Measurements from ENCODE around the gene USP25.
A peak's percentile ranks its signal among the peaks of the same experiment; 100 is the strongest.

The USP25 gene

DNA sequence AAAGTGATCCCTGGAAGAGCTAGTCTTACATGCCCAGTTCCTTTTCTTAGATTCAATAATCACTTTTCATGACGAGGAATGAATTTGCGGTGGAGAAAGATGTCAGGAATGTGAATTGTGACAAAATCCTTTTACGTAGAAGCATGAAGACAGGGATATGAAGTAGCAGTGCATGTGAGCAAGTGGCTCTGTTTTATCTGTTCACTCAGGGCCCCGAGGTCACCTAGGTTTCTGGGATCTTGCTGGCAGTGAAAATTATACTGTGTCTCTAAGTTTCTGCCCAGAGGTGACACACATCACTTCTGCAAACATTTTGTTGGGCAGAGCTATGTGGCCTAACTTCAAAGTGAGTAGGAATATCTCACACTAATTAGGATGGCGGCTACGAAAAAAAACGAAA is 79.3 kb downstream of the USP25 start:
- no peak for DNase-seq

DNA sequence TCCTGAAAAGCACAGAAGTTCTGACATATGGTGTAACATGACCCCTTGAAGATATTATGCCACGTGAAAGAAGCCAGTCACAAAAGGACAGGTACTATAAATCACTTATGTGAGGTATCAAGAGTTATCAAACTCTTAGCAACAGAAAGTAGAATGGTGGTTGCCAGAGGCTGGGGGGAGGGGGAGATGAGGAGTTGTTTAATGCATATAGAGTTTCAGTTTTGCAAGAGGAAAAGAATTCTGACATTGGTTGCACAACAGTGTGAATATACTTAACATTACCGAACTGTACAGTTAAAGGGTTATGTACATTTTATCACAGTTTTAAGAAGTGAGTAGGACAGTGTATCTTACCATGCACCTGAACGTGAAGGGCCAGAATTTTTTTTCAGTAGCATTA is 80.0 kb downstream of the USP25 start:
- no peak for DNase-seq

DNA sequence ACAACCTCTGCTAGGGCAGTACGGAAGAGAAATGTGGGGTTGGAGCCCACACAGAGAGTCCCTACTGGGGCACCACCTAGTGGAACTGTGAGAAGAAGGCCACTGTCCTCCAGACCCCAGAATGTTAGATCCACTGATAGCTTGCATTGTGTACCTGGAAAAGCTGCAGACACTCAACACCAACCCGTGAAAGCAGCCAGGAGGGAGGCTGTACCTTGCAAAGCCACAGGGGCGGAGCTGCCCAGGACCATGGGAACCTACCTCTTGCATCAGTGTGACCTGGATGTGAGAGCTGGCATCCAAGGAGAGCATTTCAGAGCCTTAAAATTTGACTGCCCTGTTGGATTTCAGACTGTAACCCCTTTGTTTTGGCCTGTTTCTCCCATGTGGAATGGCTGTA is 85.5 kb downstream of the USP25 start:
- no peak for DNase-seq

DNA sequence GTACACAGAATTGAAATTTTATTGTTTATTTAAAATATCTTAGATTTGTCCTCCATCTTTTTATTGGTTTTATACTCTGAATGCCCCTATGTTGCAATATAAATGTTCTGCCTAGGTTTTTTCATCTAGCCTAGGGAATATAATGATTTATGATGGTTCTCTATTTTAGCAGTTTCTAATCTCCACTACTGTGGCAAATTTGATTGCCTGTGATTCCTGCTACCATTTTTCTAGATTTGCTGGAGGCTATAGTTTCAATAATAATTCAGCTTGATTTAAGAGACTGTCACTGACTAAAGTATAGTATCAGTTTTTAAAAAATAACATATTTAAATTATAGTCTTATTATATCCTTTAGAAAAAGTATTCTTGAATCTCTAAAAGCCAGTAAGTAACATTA is 90.5 kb downstream of the USP25 start:
- no peak for DNase-seq

DNA sequence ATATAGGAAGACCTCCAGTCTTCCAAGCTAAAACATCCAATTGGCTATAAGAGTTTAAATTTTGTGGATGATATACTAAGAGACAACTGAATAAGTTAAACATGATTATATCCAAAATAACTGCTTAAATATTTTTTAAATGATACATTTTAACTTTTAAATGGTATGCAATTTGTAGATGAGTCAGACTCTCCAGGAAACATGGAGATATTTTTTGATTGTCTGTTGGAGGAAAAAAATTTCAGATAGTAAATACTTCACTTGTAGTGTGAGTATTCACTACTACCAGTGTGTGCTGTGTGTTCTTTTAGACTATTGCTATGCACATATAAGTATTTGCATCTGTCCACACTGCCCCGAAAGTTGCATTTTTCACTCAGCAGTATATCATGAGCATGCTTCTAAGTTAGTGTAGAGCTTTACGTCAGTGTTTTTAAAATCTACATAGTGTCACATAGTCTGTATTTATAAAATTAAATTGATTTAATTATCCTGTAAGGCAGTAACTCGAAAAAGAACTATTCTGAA is 91.1 kb downstream of the USP25 start:
- no peak for DNase-seq

DNA sequence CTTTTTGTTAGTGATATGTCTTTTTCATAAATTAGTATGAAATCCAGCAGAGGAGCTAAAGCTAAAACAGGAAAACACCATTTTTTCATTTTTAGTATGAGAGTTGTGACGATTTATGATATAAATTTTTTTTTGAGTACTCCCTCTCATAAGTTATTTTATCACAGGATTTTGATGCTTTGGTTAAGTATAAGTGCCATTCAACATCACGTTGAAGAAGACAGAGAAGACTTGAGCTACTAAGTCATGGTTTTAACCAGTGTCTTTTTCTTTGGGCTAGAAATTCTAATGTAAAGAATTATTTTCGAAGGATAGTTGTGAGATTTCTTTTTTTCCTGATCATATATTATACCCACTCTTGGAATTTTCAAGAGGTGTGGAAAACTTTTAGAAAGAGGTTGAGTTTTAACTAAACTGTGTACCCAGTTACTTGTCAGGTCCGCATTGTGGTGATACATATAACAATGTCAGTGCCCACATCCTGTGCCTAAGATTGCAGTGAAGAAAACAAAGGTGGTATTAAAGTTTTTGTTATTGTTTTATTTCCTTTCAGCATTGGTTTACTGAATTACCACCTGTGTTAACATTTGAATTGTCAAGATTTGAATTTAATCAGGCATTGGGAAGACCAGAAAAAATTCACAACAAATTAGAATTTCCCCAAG is 93.8 kb downstream of the USP25 start:
- no peak for DNase-seq

DNA sequence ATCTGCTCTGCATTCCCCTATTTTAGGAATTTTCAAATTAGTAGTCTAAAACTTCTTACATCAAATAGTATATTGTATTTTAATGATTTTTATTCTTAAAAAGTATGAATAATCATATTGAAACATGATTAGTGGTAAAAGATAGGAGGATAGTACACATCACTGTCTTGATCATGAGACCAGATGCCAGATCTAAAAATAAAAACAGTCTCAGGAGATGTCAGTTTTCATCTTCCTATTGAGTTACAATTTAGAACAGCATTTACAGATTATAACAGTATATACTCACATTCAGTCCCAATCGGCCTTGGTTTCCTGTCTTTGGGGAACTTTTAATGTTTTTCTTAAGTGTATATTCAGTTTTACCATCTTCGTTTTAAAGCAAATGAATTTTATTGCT is 95.9 kb downstream of the USP25 start:
- no peak for DNase-seq

DNA sequence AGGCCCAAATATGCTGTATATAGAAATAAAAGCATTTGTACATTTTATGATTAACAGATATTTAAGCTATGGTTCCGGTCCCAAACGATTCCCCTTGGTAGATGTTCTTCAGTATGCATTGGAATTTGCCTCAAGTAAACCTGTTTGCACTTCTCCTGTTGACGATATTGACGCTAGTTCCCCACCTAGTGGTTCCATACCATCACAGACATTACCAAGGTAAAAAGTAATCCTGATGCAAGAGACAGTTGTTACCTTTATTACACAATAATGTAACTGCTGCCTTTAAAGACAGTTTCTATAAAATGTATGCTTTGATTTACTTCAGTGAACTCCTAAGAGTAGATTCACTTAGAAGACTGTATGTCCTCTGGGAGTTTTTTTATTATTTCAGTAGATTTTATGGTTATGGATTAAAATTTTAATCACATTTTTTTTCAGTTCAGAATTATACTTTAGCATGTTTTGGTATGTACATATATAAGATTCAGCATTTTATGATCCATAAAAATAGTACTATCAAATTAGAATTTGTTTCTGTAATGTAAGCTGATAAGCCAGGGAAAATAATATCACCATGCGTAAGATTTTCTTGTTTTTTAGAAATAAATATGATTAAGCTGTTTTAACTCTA is 96.5 kb downstream of the USP25 start:
- DNase-seq, result no peak

DNA sequence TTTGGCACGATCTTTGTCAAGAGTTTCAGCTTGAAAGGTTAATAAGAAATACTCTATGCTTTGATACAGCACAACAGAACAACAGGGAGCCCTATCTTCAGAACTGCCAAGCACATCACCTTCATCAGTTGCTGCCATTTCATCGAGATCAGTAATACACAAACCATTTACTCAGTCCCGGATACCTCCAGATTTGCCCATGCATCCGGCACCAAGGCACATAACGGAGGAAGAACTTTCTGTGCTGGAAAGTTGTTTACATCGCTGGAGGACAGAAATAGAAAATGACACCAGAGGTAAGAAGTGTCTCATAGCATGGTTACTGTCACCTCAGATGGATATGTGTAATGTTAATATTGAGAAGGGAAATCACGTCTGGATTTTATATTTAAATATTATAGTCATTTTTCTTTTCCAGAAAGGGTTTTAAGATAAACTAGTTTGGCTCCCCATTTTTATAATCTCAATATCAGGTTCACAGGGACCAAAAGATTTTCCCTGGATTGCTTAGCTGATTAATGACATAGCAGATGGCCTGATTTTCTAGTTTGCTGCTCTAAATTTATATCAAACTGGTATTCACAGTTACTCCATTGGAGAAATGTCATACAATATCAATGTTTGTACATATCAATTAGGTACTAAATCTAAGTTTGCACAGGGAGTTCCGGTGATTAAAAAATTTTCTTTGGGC is 97.3 kb downstream of the USP25 start:
- peak in 1 of 58 donors; percentile 15 for DNase-seq

DNA sequence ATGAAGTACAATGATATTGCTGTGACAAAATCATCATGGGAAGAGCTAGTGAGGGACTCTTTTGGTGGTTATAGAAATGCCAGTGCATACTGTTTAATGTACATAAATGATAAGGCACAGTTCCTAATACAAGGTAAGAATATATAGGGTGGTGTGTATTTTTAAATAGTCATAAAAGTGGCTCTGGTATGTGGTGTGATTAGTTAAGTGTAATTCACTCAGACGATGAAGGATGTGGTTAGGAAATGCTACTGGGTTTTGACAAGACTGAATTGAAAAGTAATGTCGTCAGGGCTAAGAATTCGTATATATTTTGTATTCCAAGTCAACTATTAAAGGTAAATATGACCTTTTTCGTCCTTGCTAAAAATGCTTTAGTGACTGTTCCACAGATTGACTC is 101.7 kb downstream of the USP25 start:
- DNase-seq, result no peak

DNA sequence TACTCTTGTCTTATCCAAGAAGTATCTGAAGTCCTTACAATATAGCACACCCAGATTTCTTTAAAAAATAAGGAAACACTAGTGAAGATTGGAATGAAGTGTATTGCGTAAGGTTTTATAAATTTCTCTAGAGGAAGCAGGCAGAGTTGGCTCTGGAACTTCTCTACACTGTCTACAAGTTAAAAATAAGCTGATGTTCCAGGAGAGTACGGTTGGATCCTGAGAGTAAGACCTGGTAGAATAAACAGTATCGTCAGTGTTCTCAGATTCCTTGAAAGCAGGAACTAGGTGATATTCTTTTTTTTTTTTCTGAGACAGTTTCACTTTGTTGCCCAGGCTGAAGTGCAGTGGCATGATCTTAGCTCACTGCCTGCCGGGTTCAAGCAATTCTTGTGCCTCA is 107.9 kb downstream of the USP25 start:
- DNase-seq, result peak in 1 of 58 donors; percentile 9

DNA sequence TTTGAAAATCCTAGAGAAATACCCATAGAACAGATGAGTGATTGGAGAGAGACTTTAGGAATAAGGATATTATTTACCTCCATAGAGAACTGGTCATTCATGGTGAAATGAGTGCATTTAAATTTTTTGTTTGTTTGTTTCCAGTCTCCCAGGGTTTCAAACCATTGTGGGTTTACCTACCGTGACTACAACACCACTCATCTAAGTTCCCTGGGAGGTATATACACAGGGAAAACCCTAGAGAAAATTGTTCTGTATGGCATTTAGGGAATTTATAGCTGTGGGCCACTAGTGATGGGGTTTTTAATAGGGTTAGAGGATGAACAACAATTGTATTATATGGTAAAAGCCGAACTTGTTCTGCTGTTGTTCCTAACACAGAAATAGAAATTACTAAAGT is 109.2 kb downstream of the USP25 start:
- no peak for DNase-seq

DNA sequence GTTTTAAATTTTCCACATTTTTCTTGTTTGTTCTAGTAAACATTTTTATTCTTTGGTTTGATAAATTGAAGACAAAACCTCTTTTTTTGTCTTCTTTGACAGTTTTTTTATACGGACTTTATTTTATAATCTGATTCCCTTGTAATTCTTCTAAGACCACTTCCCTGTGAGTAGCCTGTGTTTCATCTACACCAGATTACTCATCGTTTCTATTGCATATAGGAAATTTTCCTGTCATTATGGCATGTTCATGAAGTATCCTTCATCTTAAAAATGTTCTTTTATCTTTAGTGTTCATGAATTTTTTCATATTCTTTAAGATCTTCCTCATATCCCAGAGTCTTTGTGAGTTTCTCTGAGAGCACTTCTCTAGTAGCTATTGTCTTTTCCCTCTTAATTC is 109.8 kb downstream of the USP25 start:
- DNase-seq, result no peak

DNA sequence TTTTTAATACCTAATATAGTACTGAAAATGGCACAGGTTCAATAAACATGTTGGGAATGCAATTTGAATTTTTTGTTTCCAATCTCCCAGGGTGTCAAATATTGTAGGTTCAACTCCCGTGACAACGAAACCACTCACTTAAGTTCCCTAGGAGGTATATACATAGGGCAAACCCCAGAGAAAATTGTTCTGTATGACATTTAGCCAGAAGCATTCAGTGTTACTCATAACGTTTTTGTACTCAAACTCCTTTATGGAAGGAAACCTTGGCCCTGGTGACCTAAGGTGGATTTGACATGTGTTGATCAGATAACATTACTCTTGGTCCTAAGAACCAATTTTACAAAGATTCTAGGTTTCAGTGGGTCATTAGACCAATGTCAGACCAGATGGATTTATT is 110.6 kb downstream of the USP25 start:
- DNase-seq, result no peak

DNA sequence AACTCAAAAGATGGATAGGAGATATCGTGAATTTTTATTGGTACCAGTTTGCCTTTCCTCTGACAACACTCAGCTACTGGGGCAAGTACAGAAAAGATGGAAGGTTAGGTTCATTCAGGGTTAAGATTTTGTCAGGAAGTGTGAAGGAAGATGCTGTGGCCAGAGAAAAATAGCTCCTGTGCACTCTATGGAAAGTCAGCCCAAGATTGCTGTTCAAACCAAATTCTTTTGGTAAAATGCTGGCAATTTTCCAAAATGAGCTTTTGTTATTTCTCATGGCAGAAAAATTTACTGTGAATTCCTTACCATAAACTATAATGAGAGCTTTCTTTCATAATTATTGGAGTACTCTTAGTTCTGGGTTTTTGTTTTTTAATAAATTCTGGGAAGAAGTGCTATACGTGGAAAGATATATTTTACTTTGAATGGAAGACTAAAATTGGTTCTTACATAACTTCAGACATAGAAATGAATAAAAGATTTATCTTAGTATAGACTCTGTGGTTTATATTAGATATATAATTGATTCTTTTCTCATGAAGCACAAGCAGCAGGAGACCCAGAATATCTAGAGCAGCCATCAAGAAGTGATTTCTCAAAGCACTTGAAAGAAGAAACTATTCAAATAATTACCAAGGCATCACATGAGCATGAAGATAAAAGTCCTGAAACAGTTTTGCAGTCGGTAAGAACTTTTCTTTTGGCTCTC is 112.2 kb downstream of the USP25 start:
- DNase-seq, result no peak

DNA sequence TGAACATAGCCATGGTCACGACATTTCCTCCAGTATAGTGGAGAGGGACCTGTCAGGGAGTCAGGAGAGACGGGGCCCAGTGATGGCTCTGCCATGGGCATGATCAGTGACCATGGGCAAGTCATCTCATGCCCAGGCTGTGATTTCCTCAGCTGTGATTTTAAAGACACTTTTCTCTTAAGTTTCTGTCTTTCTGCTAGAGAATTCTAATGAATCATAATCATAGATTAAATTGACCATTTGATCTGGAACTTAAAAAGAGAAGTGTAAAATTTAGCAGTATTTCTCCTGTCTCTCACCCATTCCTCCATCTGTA is 112.7 kb downstream of the USP25 start:
- no peak for DNase-seq

DNA sequence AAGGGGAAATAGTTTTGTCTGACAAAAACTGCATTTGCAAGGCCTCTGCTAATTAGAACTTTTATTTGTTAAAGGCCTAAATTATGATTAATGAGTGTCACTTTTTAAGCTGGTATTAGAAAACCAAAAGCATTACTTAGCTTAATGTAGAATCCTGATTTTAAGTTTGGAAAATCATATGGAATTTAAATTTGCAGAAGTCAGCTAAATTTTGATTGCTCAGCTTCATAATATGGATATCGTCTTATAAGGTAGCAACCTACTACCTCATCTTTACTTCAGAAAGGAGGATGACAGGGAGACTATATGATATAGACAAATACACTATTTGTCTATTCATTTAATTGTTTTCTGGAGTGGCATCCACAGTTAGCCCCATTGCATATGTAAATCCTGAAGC is 114.0 kb downstream of the USP25 start:
- DNase-seq, result no peak

DNA sequence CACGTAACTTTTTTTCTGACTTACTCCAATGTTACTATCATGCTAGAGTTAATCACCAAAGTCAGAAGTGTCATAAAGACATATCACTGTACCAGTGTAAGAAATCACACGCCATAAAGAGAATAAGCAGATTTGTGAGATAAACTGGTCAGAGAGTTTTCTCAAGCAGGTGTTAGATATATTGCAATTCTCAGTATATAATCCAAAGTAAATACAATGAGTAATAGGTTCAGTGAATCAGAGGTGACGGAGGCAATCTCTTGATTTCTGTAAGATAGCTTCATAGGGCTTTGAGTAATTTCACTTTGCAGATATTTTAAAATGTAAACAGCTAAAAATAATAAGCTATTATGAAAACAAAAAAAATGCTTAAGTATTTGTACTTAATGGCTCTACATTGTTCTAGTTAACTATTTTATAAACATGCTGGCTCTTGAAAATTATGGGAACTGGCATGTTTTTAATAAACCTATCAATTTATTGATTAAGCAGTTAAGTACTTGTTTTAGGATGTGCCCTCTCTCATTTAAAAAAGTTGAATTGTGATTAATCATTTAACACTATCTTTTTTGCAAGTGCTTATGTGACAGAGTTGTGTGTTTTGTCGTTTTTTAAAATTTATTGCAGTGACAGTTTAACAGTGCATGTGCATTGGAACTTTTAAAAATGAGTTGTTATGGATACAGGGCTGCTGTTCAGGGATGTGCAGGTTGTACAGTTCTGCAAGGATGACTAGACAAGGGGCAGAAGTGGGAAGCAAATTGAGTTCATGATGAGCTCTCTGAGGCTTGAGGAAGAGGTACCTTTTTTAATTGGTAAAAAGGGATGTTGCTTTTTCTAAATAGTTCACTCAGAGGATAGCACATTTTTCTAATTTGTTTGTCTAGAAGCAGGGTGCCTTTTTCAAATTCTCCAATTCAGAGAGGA is 119.1 kb downstream of the USP25 start:
- DNase-seq, result no peak

DNA sequence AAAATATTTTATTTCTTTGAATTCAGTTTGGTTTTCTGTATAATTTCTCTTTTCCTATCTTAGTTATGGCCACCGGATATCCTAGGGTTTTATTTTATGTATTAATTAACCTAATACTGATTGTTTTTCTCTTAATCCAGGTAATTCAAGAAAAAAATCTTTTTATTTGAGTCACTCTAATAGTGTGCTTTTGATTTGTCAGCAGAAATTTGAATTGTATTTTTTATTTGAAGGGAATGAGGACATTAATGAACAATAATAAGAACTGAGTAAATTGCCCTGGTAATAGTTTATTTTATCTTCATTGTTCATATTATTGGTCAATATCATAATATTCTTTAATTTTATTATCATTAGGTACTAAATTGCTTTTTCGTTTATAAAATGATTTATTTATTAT is 120.1 kb downstream of the USP25 start:
- DNase-seq, result no peak

DNA sequence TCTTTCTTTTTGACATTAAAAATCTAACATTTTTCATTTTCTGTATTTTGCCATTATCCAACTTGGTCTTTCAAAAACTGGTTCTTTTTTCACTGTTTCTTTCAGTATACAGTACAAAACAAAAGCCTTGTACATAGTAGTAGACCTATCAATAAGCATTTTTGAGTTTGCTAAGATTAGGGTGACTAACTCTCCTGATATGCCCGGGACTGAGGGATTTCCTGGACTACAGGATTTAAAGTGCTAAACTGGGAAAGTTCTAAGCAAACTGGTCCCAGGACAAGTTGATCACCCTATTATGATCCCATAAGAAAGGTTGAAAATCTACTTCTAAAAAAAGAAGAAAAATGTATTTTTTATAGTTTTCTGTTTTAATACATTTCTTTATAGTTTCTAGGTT is 120.9 kb downstream of the USP25 start:
- DNase-seq, result no peak

DNA sequence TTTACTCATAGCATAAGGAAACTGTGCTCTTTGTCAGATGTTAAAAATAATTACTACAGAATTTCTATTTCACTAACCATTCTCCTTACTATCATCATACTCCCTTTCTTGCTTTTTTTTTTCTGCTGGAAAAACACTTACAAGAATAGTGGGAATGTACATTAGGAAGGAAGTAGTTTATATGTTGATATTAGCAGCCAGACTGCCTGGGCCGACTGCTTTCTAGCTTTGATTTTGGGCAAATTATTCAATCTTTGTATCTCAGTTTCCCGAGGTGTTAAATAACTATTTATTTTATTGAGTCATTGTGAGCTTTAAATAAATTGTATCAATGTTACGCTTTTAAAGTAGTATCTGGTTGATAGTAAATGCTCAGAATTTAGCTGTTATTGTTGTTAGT is 122.4 kb downstream of the USP25 start:
- no peak for DNase-seq
